Ascending aorta (tissue), 2 donors: ENCODE data around the gene ADAM30. TPM values are rescaled to one million over a fixed set of nuclear protein-coding genes. Genes with fewer than 3 reads are reported as not detected.
A peak's percentile ranks its signal among the peaks of the same experiment; 100 is the strongest.

Experiments
- DNase-seq, 2 donors: peaks; one replicate each; pipeline ENCODE4 v3.0.0-alpha.2; 2019; ENCODE audit warnings: low spot score in 2 of 2
- H3K27ac ChIP-seq, 2 donors: fragments of 200-600 bp; sonication (generic); one replicate each; pipeline ENCODE4 v1.5.1; 2016 to 2017; ENCODE audit warnings: mild to moderate bottlenecking in 1 of 2
- H3K27me3 ChIP-seq: fragments of 200-600 bp; sonication (generic); one replicate; pipeline ENCODE4 v1.5.1; 2017
- H3K36me3 ChIP-seq, 2 donors: fragments of 200-600 bp; sonication (generic); one replicate each; pipeline ENCODE4 v1.5.1; 2016
- H3K4me1 ChIP-seq, 2 donors: fragments of 200-600 bp; sonication (generic); one replicate each; pipeline ENCODE4 v1.5.1; 2016 to 2017; ENCODE audit warnings: mild to moderate bottlenecking in 1 of 2
- H3K4me3 ChIP-seq, 2 donors: fragments of 200-600 bp; sonication (generic); one replicate each; pipeline ENCODE4 v1.5.1; 2016 to 2017; ENCODE audit warnings: mild to moderate bottlenecking in 1 of 2
- H3K9me3 ChIP-seq, 2 donors: fragments of 200-600 bp; sonication (generic); one replicate each; pipeline ENCODE4 v1.5.1; 2016
- CTCF ChIP-seq, 3 experiments: fragments of 200-600 bp in 2 of 3; fragments of 450-650 bp in 1 of 3; sonication (generic) in 2 of 3; IDR thresholded peaks; one replicate each; pipeline ENCODE4 v1.5.1; 2016 to 2019; ENCODE audit warnings: antibody characterized with exemption in 3 of 3, mild to moderate bottlenecking in 1 of 3, moderate library complexity in 1 of 3
- intact Hi-C: fragments of 100-400 bp; cut with DNase I; formaldehyde crosslinking; loops from one replicate; pipeline ENCODE4 v1.15.1; 2023
- total RNA-seq: library from RNA; depleted of rRNA; stranded (reverse); fragments of >200 nt; gene quantifications from one replicate; pipeline ENCODE4 v1.1.0, GENCODE V29; 2016

Gene ADAM30
- total RNA-seq, result not detected

- Histone ChIP-seq H3K27ac (no peak within 1 kb of the TSS), H3K9me3 (no peaks in the 10 kb centered on the region), H3K4me1 (no peaks in the 10 kb centered on the region), H3K36me3 (no peaks in the 10 kb centered on the region), H3K4me3 (no peak within 1 kb of the TSS), H3K27me3 (no peaks in the 10 kb centered on the region)
- intact Hi-C loops, result no loop called here
- TF ChIP-seq CTCF (IDR thresholded peaks at IDR 0.05), result no peak
- DNase-seq, result no peak
Measured at GRCh38 chr1:119896303-119896702, at the start of gene ADAM30. Gene ADAM30 (minus strand): TSS chr1:119896515. CDS start chr1:119896336, 179 bp downstream.

GRCh38 chr1:119943216-119943615 is 46.9 kb upstream of the ADAM30 start:
- Histone ChIP-seq H3K27me3 (no peaks in the 10 kb centered on the region), H3K36me3 (peaks cover 29 to 42% of the 10 kb centered on the region in 2 donors), H3K4me1 (peaks cover 0 to 5% of the 10 kb centered on the region in 2 donors), H3K9me3 (no peaks in the 10 kb centered on the region), H3K27ac (peak overlapping the region in 1 of 2 donors; percentile 3), H3K4me3 (no peak overlapping the region)
- DNase-seq, result no peak
- intact Hi-C loops, result loop anchor here (5.0 kb wide), 1 partner anchor 71 kb away; no protein-coding TSS in a partner anchor
- TF ChIP-seq CTCF (IDR thresholded peaks at IDR 0.05), result no peak

- Histone ChIP-seq H3K36me3 (peaks cover 42 to 52% of the 10 kb centered on the region in 2 donors), H3K9me3 (no peaks in the 10 kb centered on the region), H3K27ac (no peak overlapping the region), H3K4me3 (no peak overlapping the region), H3K27me3 (no peaks in the 10 kb centered on the region), H3K4me1 (peaks cover 0 to 5% of the 10 kb centered on the region in 2 donors)
- no peak for TF ChIP-seq CTCF (IDR thresholded peaks at IDR 0.05)
- intact Hi-C loops, result loop anchor here (5.0 kb wide), 1 partner anchor 69 kb away; no protein-coding TSS in a partner anchor
- DNase-seq, result no peak
Measured at GRCh38 chr1:119941392-119941791, 45.1 kb upstream of the ADAM30 start.

GRCh38 chr1:119940697-119941096 is 44.4 kb upstream of the ADAM30 start:
- no peaks in the 10 kb centered on the region for H3K9me3 ChIP-seq
- intact Hi-C loops, result loop anchor here (5.0 kb wide), 1 partner anchor 68 kb away; no protein-coding TSS in a partner anchor
- no peak overlapping the region for H3K4me3 ChIP-seq
- peaks cover 0 to 5% of the 10 kb centered on the region in 2 donors for H3K4me1 ChIP-seq
- H3K27me3 ChIP-seq, result no peaks in the 10 kb centered on the region
- H3K27ac ChIP-seq, result no peak overlapping the region
- no peak for TF ChIP-seq CTCF (IDR thresholded peaks at IDR 0.05)
- H3K36me3 ChIP-seq, result peaks cover 49 to 59% of the 10 kb centered on the region in 2 donors
- DNase-seq, result no peak

GRCh38 chr1:119937198-119937597 is 40.9 kb upstream of the ADAM30 start:
- H3K4me1 ChIP-seq, result no peaks in the 10 kb centered on the region
- no peak overlapping the region for H3K4me3 ChIP-seq
- no peak for DNase-seq
- no peaks in the 10 kb centered on the region for H3K9me3 ChIP-seq
- peaks cover 70 to 94% of the 10 kb centered on the region in 2 donors for H3K36me3 ChIP-seq
- intact Hi-C loops, result no loop called here
- no peak for TF ChIP-seq CTCF (IDR thresholded peaks at IDR 0.05)
- no peaks in the 10 kb centered on the region for H3K27me3 ChIP-seq
- no peak overlapping the region for H3K27ac ChIP-seq

- Histone ChIP-seq H3K36me3 (peaks cover 70 to 89% of the 10 kb centered on the region in 2 donors), H3K9me3 (no peaks in the 10 kb centered on the region), H3K27ac (no peak overlapping the region), H3K27me3 (no peaks in the 10 kb centered on the region), H3K4me1 (no peaks in the 10 kb centered on the region), H3K4me3 (no peak overlapping the region)
- no peak for TF ChIP-seq CTCF (IDR thresholded peaks at IDR 0.05)
- DNase-seq, result no peak
- intact Hi-C loops, result no loop called here
Measured at GRCh38 chr1:119935915-119936314, 39.6 kb upstream of the ADAM30 start.
